ENCODE data around the gene TMEM244.
"Not testable (repeated sequence)": the region's sequence is repeated elsewhere in the genome, so short reads cannot be mapped to it uniquely, and the experiment has no call there.

Gene TMEM244

GRCh38 chr6:129884211-129884610 lies 23.1 kb upstream of the TMEM244 start:
- no peak overlapping the region for H3K4me3 ChIP-seq (ENCODE audit: low read length)
- DNase-seq (ENCODE audit: low read depth) = no peak
- TF ChIP-seq CTCF (conservative IDR thresholded peaks at IDR 0.05; ENCODE audit: low read depth, low read length) = no peak

- H3K4me3 ChIP-seq (ENCODE audit: low read length) = no peak overlapping the region
- no peak for TF ChIP-seq CTCF (conservative IDR thresholded peaks at IDR 0.05; ENCODE audit: low read depth, low read length)
- no peak for DNase-seq (ENCODE audit: low read depth)
These were observed 21.5 kb upstream of the TMEM244 start for GRCh38 chr6:129882510-129883023.

- not testable (repeated sequence) for DNase-seq (ENCODE audit: low read depth); H3K4me3 ChIP-seq (ENCODE audit: low read length)
These were observed 16.8 kb upstream of the TMEM244 start for GRCh38 chr6:129877894-129878293.

- H3K4me3 ChIP-seq (ENCODE audit: low read length) = no peak overlapping the region
These were observed 14.8 kb upstream of the TMEM244 start for GRCh38 chr6:129875610-129876520.

GRCh38 chr6:129874837-129875236 lies 13.7 kb upstream of the TMEM244 start:
- no peak for TF ChIP-seq CTCF (conservative IDR thresholded peaks at IDR 0.05; ENCODE audit: low read depth, low read length)
- H3K4me3 ChIP-seq (ENCODE audit: low read length) = no peak overlapping the region
- DNase-seq (ENCODE audit: low read depth) = no peak

More at GRCh38 chr6:129875610-129876520, 14.8 kb upstream of the TMEM244 start:
- DNase-seq (ENCODE audit: low read depth) = no peak
- TF ChIP-seq CTCF (conservative IDR thresholded peaks at IDR 0.05; ENCODE audit: low read depth, low read length) = no peak

- no peak for DNase-seq (ENCODE audit: low read depth)
- H3K4me3 ChIP-seq (ENCODE audit: low read length) = no peak overlapping the region
- TF ChIP-seq CTCF (conservative IDR thresholded peaks at IDR 0.05; ENCODE audit: low read depth, low read length) = no peak
These were observed 11.5 kb upstream of the TMEM244 start for GRCh38 chr6:129872586-129872985.

GRCh38 chr6:129871221-129871620 lies 10.1 kb upstream of the TMEM244 start:
- TF ChIP-seq CTCF (conservative IDR thresholded peaks at IDR 0.05; ENCODE audit: low read depth, low read length) = no peak
- no peak overlapping the region for H3K4me3 ChIP-seq (ENCODE audit: low read length)
- DNase-seq (ENCODE audit: low read depth) = no peak

Measured in retinal pigment epithelial cell (primary cell).